Aorta (tissue), 5 donors: ENCODE measurements around the gene FA2H. TPM values are rescaled to one million over a fixed set of nuclear protein-coding genes. Genes with fewer than 3 reads are reported as not detected.
"Not testable (repeated sequence)": the region's sequence is repeated elsewhere in the genome, so short reads cannot be mapped to it uniquely, and the experiment has no call there.

ENCODE experiments used
- ATAC-seq: fragments of 200-7000 bp; cut with Tn5 transposase; one replicate; pipeline ENCODE4 v1.9.1; 2022; ENCODE audit warnings: moderate library complexity; ENCODE audit not compliant: low FRiP score
- DNase-seq, 2 donors: peaks; one replicate each; pipeline ENCODE4 v3.0.0-alpha.2; 2020
- H3K27ac ChIP-seq, 2 donors: one replicate each; pipeline ENCODE4 v1.5.1; 2013; ENCODE audit warnings: low read length in 2 of 2, mild to moderate bottlenecking in 2 of 2, moderate library complexity in 2 of 2, control low read depth in 1 of 2, inconsistent platforms in 1 of 2, low read depth in 1 of 2
- H3K27me3 ChIP-seq, 2 donors: one replicate each; pipeline ENCODE4 v1.6.1; 2013; ENCODE audit warnings: control low read depth in 1 of 2, low read length in 1 of 2, mild to moderate bottlenecking in 1 of 2, moderate library complexity in 1 of 2; ENCODE audit not compliant: insufficient read depth in 2 of 2, control insufficient read depth in 1 of 2
- H3K36me3 ChIP-seq, 2 donors: one replicate each; pipeline ENCODE4 v1.6.1; 2013; ENCODE audit warnings: control low read depth in 1 of 2, low read length in 1 of 2, mild to moderate bottlenecking in 1 of 2; ENCODE audit not compliant: insufficient read depth in 2 of 2, control insufficient read depth in 1 of 2
- H3K4me1 ChIP-seq, 2 donors: one replicate each; pipeline ENCODE4 v1.6.1; 2013; ENCODE audit warnings: low read length in 2 of 2, control low read depth in 1 of 2, mild to moderate bottlenecking in 1 of 2, moderate library complexity in 1 of 2; ENCODE audit not compliant: insufficient read depth in 2 of 2, control insufficient read depth in 1 of 2
- H3K4me3 ChIP-seq, 2 donors: one replicate each; pipeline ENCODE4 v1.5.1; 2013; ENCODE audit warnings: low read length in 2 of 2, control low read depth in 1 of 2, mild to moderate bottlenecking in 1 of 2
- H3K9me3 ChIP-seq: one replicate; pipeline ENCODE4 v1.6.1; 2013; ENCODE audit warnings: mild to moderate bottlenecking, low read length; ENCODE audit not compliant: control insufficient read depth
- WGBS, 2 donors: extraction: QIAGEN DNeasy Blood & Tissue Kit; methylation state at CpG; one replicate each; pipeline ENCODE4 v1.1.7; 2013; 5-methylcytosine and 5-hydroxymethylcytosine counted together
- intact Hi-C, 2 donors: fragments of 100-400 bp; cut with DNase I; formaldehyde crosslinking; loops; one replicate each; pipeline versions ENCODE4 v1.14.2 to v1.15.0; 2022
- long read RNA-seq, 2 donors: library from polyadenylated mRNA; unstranded; transcript quantifications; one replicate each; pipeline ENCODE4 v2.0.0, GENCODE V29; 2020 to 2021
- polyA plus RNA-seq, 2 donors: library from polyadenylated mRNA; stranded (reverse); fragments of 200-250 nt; gene quantifications; one replicate each; pipeline ENCODE4 v1.2.3, GENCODE V29; 2013
- total RNA-seq, 2 donors: library from RNA; stranded (reverse); fragmentation: NEBNext Ultra II Directional; extraction: Animal tissue kit (Norgen Biotek cat#: 25700); gene quantifications; one replicate each; pipeline ENCODE4 v1.2.1, GENCODE V29; 2021
- donor health status: healthy with polysubstance abuse.
- donor health status: Bipolar disorder and iron deficiency.
- donor health status: DM: no; HTN: no; CAD: no.
- donor health status: DM: no; HTN: no; CAD: no.
- donor health status: DM: yes; HTN: yes; CAD: no.

FA2H gene
- total RNA-seq (under 1 TPM; 0.49 to 0.54 TPM), polyA plus RNA-seq (1 to 10 TPM in 1 of 2 donors, not detected in 1; 1.9 TPM)
- long read RNA-seq, donor 1 = 0 reads
- long read RNA-seq, donor 2 = 0 reads

DNA sequence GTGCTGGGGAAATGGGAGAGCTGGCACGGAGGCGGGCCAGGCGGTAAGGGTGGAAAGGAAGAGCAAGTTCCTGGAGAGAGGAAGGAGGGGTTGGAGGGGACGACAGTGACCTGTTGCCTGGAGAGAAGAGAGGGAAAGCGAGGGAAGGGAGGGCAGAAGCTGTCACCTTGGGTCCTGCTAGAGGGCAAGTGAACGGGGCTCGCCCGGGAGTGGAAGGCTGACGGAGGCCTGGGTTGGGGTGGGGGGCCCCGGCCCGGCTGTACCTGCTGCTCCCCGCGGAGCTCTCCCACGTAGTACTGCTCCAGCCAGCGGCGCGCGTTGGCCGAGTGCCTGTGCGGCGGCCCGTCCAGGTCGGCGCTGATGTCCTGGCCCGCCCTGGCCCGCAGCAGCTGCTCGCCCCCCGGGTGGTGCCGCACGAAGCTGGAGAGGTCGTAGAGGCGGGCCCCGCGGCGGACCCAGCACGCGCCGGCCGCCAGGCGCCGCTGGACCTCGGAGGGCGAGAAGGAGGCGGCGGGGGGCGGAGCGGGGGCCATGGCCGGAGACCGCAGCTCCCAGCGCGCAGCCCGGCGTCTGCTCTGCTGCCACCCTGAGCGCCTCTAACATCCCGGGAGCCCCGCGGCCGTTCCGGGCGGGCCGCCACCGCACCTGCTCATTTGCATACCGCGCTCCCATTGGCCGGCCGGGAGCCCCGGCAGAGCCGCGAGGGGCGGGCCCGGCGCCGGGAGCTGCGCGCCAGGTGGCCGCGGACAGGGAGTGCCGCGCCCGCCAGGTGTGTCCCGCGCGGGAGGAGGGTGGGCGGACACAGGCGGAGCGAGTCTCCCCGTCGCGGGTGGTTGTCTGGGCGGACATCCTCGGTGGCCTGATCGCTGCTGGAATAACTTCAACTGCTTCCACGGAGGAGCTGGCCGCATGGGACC lies at the start of gene FA2H:
FA2H (minus strand) TSS at position 598 of the 917 bp plus-strand sequence; CDS start at position 533, 65 bp downstream.
- WGBS, 2 donors = 1% methylated on average over 47 to 94 of the region's 94 CpGs
- H3K4me1 ChIP-seq = no peaks in the 10 kb centered on the region
- ATAC-seq = peak; percentile 36
- no peaks in the 10 kb centered on the region for H3K27me3 ChIP-seq
- H3K27ac ChIP-seq = no peak within 1 kb of the TSS
- H3K4me3 ChIP-seq = peak within 1 kb of the TSS; percentile 0 to 4
- no peaks in the 10 kb centered on the region for H3K36me3 ChIP-seq
- peak; percentile 47 to 82 for DNase-seq
- H3K9me3 ChIP-seq = no peaks in the 10 kb centered on the region
- intact Hi-C loops = no loop called here

DNA sequence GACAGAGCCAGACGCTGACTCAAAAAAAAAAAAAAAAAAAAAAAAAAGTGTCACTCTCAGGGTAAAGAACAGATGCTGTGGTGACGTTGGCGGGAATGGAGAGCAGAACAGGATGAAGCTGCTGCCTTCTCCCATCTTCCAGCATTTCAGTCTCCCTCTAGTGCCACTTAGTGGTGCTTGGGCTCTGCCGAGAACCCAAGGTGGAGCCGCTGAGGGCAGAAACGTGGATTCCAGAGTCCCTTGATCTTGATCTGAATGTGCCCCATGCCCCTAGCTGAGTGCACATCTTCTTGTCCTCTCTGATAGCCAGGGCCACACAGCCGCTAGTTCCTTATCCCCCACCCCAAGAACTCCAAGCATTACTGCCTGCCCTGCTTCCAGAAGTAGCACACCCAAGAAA lies 43.2 kb upstream of the FA2H start:
- no peak overlapping the region for H3K4me3 ChIP-seq
- H3K9me3 ChIP-seq = no peaks in the 10 kb centered on the region
- no peaks in the 10 kb centered on the region for H3K36me3 ChIP-seq
- DNase-seq (no peak), ATAC-seq (no peak)
- no peaks in the 10 kb centered on the region for H3K27me3 ChIP-seq
- no peak overlapping the region for H3K27ac ChIP-seq
- intact Hi-C loops = no loop called here
- WGBS, 2 donors = 52 to 55% methylated on average over 7 of the region's 7 CpGs
- no peaks in the 10 kb centered on the region for H3K4me1 ChIP-seq

DNA sequence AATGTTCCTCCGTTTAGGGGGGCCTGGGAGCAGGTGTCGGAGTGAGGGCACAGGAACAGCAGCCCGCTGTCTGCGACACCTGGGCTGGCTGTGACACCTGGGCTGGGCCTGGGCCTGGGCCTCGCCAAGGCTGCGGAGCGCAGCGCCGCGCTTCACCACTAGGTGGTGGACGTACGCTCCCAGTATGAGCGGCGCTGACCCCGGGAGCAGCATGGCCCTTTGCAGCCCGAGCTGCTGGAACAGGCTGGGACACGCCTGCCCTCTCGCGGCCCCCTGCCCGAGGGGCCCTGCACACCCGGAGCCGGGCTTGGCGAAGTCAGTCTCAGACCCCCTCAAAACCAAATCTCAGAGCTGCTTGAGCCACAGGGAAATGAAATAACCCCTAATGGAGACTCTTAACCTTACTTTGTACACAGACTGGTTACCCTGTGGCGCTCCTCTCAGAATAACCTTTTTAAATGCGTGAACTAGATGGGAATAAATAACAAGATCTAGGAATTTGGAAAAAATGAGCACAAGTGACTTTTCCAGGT lies 38.6 kb upstream of the FA2H start:
- peak; percentile 88 for ATAC-seq
- intact Hi-C loops = loop anchor here in 1 of 2 donors (1.0 kb wide), 1 partner anchor 49 kb away; no protein-coding TSS in a partner anchor
- no peak overlapping the region for H3K4me3 ChIP-seq
- no peaks in the 10 kb centered on the region for H3K36me3 ChIP-seq
- peak; percentile 73 to 89 for DNase-seq
- WGBS, 2 donors = 10 to 11% methylated on average over 24 to 25 of the region's 25 CpGs
- H3K27me3 ChIP-seq = no peaks in the 10 kb centered on the region
- no peaks in the 10 kb centered on the region for H3K4me1 ChIP-seq
- H3K27ac ChIP-seq = no peak overlapping the region
- no peaks in the 10 kb centered on the region for H3K9me3 ChIP-seq

DNA sequence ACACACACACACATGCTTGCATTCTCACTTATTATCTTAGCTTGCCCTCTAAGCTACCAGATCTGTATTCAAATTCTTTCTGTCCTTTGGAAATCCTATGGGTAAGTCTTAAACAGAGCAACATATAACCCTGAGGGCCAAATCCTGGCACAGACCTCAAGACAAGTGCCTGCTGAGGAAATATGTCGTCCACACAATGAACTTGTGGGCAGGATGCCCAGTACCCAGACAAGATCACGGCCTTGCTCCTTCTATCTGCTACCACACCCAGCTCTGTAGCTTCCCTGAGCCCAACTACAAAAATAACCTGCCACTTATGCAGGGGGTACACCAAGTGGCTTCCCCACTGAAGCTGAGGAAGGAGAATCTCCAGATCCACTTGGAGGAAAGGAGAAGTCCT lies 37.3 kb upstream of the FA2H start:
- Histone ChIP-seq H3K27me3 (no peaks in the 10 kb centered on the region), H3K36me3 (no peaks in the 10 kb centered on the region), H3K9me3 (no peaks in the 10 kb centered on the region), H3K4me3 (no peak overlapping the region), H3K27ac (no peak overlapping the region), H3K4me1 (no peaks in the 10 kb centered on the region)
- ATAC-seq = no peak
- no peak for DNase-seq
- intact Hi-C loops = no loop called here
- WGBS, 2 donors = 23 to 35% methylated on average over 2 of the region's 2 CpGs

DNA sequence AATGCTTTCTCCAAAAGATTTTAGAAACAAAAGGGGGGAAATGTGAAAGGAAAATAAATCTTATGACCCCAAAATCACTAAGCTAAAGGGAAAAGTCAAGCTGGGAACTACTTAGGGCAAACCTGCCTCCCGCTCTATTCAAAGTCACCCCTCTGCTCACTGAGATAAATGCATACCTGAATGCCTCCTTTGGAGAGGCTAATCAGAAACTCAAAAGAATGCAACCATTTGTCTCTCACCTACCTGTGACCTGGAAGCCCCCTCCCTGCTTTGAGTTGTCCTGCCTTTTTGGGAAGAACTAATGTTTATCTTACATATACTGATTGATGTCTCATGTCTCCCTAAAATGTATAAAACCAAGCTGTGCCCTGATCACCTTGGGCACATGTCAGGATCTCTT lies 36.6 kb upstream of the FA2H start:
- intact Hi-C loops, H3K9me3 ChIP-seq, H3K4me1 ChIP-seq, DNase-seq, ATAC-seq, H3K36me3 ChIP-seq, H3K4me3 ChIP-seq, H3K27ac ChIP-seq, H3K27me3 ChIP-seq: not testable (repeated sequence)
- 94 to 95% methylated on average over 1 of the region's 1 CpG for WGBS, 2 donors

DNA sequence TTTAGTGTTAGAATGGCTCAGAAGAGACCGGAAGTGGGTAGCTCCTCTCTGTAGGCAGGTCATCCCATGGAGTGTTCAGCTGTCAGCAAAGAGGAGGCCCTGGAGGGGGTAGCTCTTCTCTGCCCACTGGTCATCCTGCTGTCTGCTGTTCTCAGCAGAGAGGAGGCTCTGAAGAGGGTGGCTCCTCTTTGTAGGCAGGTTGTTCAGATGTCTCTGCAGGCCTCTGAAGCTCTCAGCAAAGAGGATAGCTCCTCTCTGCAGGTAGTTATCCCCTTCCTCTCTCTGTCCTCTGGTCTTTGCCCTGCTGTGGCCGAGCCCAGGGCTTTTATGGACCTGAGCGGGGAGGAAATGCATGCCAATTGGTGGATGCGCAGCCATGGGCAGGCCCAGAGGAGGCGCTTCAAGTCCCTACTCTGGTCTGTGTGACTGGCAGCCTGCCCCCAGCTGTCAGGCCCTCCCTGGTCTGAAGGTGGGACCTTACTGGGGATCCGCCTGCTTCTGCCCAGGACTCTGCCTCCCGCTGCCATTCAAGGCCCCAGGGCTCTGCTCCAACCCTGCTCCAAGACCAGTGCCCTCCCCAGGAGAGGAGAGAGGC lies 32.5 kb upstream of the FA2H start:
- no peak for ATAC-seq
- no peak for DNase-seq
- intact Hi-C loops = no loop called here

DNA sequence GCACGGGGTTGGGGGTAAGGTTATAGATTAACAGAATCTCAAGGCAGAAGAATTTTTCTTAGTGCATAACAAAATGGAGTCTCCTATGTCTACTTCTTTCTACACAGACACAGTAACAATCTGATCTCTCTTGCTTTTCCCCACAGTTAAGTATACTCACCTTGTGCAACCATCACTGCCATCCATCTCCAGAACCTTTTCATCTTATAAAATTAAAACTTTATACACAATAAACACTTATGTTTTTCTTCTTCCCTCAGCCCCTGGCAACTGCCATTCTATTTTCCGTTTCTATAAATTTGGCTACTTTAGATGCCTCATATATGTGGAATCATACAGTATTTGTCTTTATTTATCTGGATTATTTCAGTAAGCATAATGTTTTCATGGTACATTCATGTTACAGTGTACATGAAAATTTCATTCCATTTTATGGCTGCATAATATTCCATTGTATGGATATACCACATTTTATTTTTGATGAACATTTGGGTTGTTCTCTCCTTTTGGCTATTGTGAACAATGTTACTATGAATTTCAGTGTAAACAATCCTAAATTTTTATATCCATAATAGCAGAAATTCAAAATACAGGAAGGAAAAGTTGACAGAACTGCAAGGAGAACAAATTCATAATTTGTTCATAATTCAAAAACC lies 25.7 kb upstream of the FA2H start:
- 70 to 97% methylated on average over 1 to 2 of the region's 2 CpGs for WGBS, 2 donors
- H3K27ac ChIP-seq = no peak overlapping the region
- H3K4me3 ChIP-seq = no peak overlapping the region
- no peaks in the 10 kb centered on the region for H3K4me1 ChIP-seq
- intact Hi-C loops = no loop called here
- no peaks in the 10 kb centered on the region for H3K9me3 ChIP-seq
- ATAC-seq (no peak), DNase-seq (no peak)
- H3K27me3 ChIP-seq = peaks cover 0 to 2% of the 10 kb centered on the region in 2 donors
- no peaks in the 10 kb centered on the region for H3K36me3 ChIP-seq

More for the DNA sequence above, 32.5 kb upstream of the FA2H start:
- no peaks in the 10 kb centered on the region for H3K9me3 ChIP-seq
- 88 to 93% methylated on average over 7 of the region's 7 CpGs for WGBS, 2 donors
- H3K27ac ChIP-seq = no peak overlapping the region
- no peaks in the 10 kb centered on the region for H3K36me3 ChIP-seq
- H3K27me3 ChIP-seq = no peaks in the 10 kb centered on the region
- no peaks in the 10 kb centered on the region for H3K4me1 ChIP-seq
- no peak overlapping the region for H3K4me3 ChIP-seq

- DNase-seq (no peak), ATAC-seq (no peak)
- Histone ChIP-seq H3K4me3 (no peak overlapping the region), H3K9me3 (no peaks in the 10 kb centered on the region), H3K27me3 (peaks cover 0 to 2% of the 10 kb centered on the region in 2 donors), H3K4me1 (no peaks in the 10 kb centered on the region), H3K36me3 (no peaks in the 10 kb centered on the region), H3K27ac (no peak overlapping the region)
- 63 to 77% methylated on average over 1 of the region's 1 CpG for WGBS, 2 donors
- intact Hi-C loops = no loop called here
Observed at GRCh38 chr16:74797414-74797813, 22.8 kb upstream of the FA2H start.
